GM12878 (cell line): Measurements from ENCODE around the gene F10. TPM values are rescaled to one million over a fixed set of nuclear protein-coding genes. Genes with fewer than 3 reads are reported as not detected.

Experiments
- BCL11A ChIP-seq: IDR thresholded peaks from 2 replicates; pipeline ENCODE4 v1.6.1; 2011; ENCODE audit warnings: low read depth, low read length
- CHD1 ChIP-seq: IDR thresholded peaks from 2 replicates; pipeline ENCODE4 v1.6.1; 2012; ENCODE audit warnings: low read depth, low read length, improper control_type of control experiment
- CHD2 ChIP-seq: IDR thresholded peaks from 2 replicates; pipeline ENCODE4 v1.6.1; 2011; ENCODE audit warnings: low read depth, low read length, improper control_type of control experiment, borderline replicate concordance
- CREB1 ChIP-seq: IDR thresholded peaks from 2 replicates; pipeline ENCODE4 v1.6.1; 2012; ENCODE audit warnings: low read depth, mild to moderate bottlenecking, inconsistent platforms
- DPF2 ChIP-seq: fragments of 450-650 bp; IDR thresholded peaks from 2 replicates; pipeline ENCODE4 v1.6.1; 2017; ENCODE audit warnings: mild to moderate bottlenecking
- EGR1 ChIP-seq, 2 experiments: IDR thresholded peaks; 1 replicate in 1 of 2; 2 replicates in 1 of 2; pipeline ENCODE4 v1.6.1; 2011 to 2012; ENCODE audit warnings: low read depth in 2 of 2, low read length in 2 of 2, borderline replicate concordance in 1 of 2, mild to moderate bottlenecking in 1 of 2, moderate library complexity in 1 of 2
- GATAD2B ChIP-seq: fragments of 450-650 bp; conservative IDR thresholded peaks from 2 replicates; pipeline ENCODE4 v1.6.1; 2017; ENCODE audit warnings: low read depth, mild to moderate bottlenecking, moderate library complexity
- HDAC2 ChIP-seq: fragments of 200-600 bp; sonication (generic); IDR thresholded peaks from 2 replicates; pipeline ENCODE4 v1.6.1; 2017
- HDGF ChIP-seq: fragments of 450-650 bp; IDR thresholded peaks from 2 replicates; pipeline ENCODE4 v1.6.1; 2016; ENCODE audit warnings: antibody characterized with exemption
- JUND ChIP-seq: IDR thresholded peaks from 2 replicates; pipeline ENCODE4 v1.6.1; 2012; ENCODE audit warnings: low read depth, mild to moderate bottlenecking, low read length, improper control_type of control experiment, moderate library complexity
- KDM1A ChIP-seq: fragments of 200-600 bp; sonication (generic); IDR thresholded peaks from 2 replicates; pipeline ENCODE4 v1.6.1; 2016; ENCODE audit warnings: borderline replicate concordance
- LARP7 ChIP-seq: fragments of 450-650 bp; IDR thresholded peaks from 2 replicates; pipeline ENCODE4 v1.6.1; 2017; ENCODE audit warnings: mild to moderate bottlenecking
- MEF2A ChIP-seq: IDR thresholded peaks from 2 replicates; pipeline ENCODE4 v1.6.1; 2011; ENCODE audit warnings: low read depth, mild to moderate bottlenecking, low read length, moderate library complexity; ENCODE audit not compliant: insufficient read depth
- MTA3 ChIP-seq: IDR thresholded peaks from 2 replicates; pipeline ENCODE4 v1.6.1; 2012; ENCODE audit warnings: low read length, inconsistent platforms, borderline replicate concordance
- NBN ChIP-seq: fragments of 450-650 bp; IDR thresholded peaks from 2 replicates; pipeline ENCODE4 v1.6.1; 2016
- NR2C1 ChIP-seq: fragments of 450-650 bp; IDR thresholded peaks from 2 replicates; pipeline ENCODE4 v1.6.1; 2017; ENCODE audit warnings: antibody characterized with exemption, mild to moderate bottlenecking, moderate library complexity
- WRNIP1 ChIP-seq: IDR thresholded peaks from 2 replicates; pipeline ENCODE4 v1.6.1; 2011; ENCODE audit warnings: low read depth, low read length, improper control_type of control experiment, borderline replicate concordance
- ZNF217 ChIP-seq: fragments of 450-650 bp; IDR thresholded peaks from 2 replicates; pipeline ENCODE4 v1.6.1; 2017; ENCODE audit warnings: antibody characterized with exemption, mild to moderate bottlenecking
- ZNF24 ChIP-seq: fragments of 450-650 bp; IDR thresholded peaks from 2 replicates; pipeline ENCODE4 v1.6.1; 2017; ENCODE audit warnings: antibody characterized with exemption, mild to moderate bottlenecking
- ZNF384 ChIP-seq: IDR thresholded peaks from 2 replicates; pipeline ENCODE4 v1.6.1; 2012; ENCODE audit warnings: low read depth, mild to moderate bottlenecking, low read length, improper control_type of control experiment, borderline replicate concordance
- ZNF622 ChIP-seq: fragments of 450-650 bp; IDR thresholded peaks from 2 replicates; pipeline ENCODE4 v1.6.1; 2017; ENCODE audit warnings: mild to moderate bottlenecking, inconsistent platforms
- polyA plus RNA-seq, 11 experiments: library from polyadenylated mRNA; depleted of rRNA in 4 of 11; unstranded in 6 of 11; stranded (reverse) in 5 of 11; fragments of >200 nt; fragmentation: Nextera tagmentation in 4 of 11; fragmentation: Illumina TruSeq in 1 of 11; extraction: Ambion mirVana in 4 of 11; extraction: Trizol in 1 of 11; gene quantifications; 1 replicate in 1 of 11; 2 replicates in 10 of 11; pipeline versions ENCODE4 v1.2.1 to v1.2.3, GENCODE V29; 2011 to 2016; ENCODE audit warnings: inconsistent platforms in 2 of 11, missing spikeins in 2 of 11, low read depth in 1 of 11
- total RNA-seq, 4 experiments: library from RNA; depleted of rRNA in 3 of 4; stranded (reverse); fragments of >200 nt in 3 of 4; fragmentation: Illumina TruSeq in 1 of 4; extraction: Trizol in 1 of 4; gene quantifications; 2 replicates each; pipeline versions ENCODE4 v1.2.1 to v1.2.3, GENCODE V29; 2013 to 2021
- TF ChIP-seq, protein P1 (sequence below): IDR thresholded peaks from 2 replicates; pipeline ENCODE4 v1.6.1; 2012; ENCODE audit warnings: mild to moderate bottlenecking, low read depth, low read length
- TF ChIP-seq, protein P2 (sequence below): fragments of 150-350 bp; IDR thresholded peaks from 2 replicates; pipeline ENCODE4 v1.6.1; 2016; ENCODE audit warnings: low read depth, low read length
- TF ChIP-seq, protein P3 (sequence below): fragments of 150-350 bp; IDR thresholded peaks from 2 replicates; pipeline ENCODE4 v1.6.1; 2014; ENCODE audit warnings: mild to moderate bottlenecking, low read depth, low read length

Gene F10
- total and polyA plus RNA-seq, 10 of the 15 experiments (the other 5 are each of a cell fraction or from before 2014, with no cell fraction given), result not detected

DNA sequence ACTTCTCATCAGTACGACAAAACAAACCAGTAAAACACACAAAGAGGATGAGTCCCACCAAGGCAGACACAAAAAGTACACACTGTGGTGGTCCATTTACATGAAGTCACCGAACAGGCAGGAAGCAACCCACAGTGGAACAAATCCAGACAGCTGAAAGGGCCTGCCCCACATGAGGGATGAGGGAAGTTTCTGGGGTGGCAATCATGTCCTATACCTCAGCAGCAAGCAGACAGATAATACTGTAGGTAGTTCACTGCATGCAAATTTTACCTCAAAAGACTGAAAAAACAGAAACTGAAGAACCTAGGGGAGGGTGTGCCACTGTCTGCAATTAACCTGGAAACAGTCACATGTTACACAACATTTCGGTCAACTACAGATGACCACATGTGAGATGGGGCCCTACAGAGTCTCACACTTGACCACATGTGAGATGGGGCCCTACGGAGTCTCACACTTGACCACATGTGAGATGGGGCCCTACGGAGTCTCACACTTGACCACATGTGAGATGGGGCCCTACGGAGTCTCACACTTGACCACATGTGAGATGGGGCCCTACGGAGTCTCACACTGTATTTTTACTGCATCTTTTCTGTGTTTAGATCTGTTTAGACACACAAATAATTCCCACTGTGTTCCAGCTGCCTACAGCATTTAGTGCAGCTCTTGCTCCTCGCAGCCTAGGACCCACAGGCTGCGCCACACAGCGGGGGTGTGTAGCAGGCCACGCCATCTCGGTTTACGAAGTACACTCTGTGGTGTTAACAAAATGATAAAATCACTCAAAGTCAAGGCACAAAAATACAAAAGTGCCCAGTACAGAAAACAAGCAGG lies 63.7 kb downstream of the F10 start (continued):
- TF ChIP-seq, protein P1, sequence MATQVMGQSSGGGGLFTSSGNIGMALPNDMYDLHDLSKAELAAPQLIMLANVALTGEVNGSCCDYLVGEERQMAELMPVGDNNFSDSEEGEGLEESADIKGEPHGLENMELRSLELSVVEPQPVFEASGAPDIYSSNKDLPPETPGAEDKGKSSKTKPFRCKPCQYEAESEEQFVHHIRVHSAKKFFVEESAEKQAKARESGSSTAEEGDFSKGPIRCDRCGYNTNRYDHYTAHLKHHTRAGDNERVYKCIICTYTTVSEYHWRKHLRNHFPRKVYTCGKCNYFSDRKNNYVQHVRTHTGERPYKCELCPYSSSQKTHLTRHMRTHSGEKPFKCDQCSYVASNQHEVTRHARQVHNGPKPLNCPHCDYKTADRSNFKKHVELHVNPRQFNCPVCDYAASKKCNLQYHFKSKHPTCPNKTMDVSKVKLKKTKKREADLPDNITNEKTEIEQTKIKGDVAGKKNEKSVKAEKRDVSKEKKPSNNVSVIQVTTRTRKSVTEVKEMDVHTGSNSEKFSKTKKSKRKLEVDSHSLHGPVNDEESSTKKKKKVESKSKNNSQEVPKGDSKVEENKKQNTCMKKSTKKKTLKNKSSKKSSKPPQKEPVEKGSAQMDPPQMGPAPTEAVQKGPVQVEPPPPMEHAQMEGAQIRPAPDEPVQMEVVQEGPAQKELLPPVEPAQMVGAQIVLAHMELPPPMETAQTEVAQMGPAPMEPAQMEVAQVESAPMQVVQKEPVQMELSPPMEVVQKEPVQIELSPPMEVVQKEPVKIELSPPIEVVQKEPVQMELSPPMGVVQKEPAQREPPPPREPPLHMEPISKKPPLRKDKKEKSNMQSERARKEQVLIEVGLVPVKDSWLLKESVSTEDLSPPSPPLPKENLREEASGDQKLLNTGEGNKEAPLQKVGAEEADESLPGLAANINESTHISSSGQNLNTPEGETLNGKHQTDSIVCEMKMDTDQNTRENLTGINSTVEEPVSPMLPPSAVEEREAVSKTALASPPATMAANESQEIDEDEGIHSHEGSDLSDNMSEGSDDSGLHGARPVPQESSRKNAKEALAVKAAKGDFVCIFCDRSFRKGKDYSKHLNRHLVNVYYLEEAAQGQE, result no peak
- no peak for TF ChIP-seq CHD1
- no peak for TF ChIP-seq JUND
- TF ChIP-seq MTA3, result no peak
- TF ChIP-seq EGR1 (IDR thresholded peaks at IDR 0.05; ENCODE audit: borderline replicate concordance in 1 of 2, low read depth in 2 of 2, low read length in 2 of 2), result no peak
- no peak for TF ChIP-seq WRNIP1
- TF ChIP-seq NR2C1, result no peak
- TF ChIP-seq KDM1A, result no peak
- no peak for TF ChIP-seq ZNF217
- TF ChIP-seq CREB1, result no peak
- no peak for TF ChIP-seq DPF2
- no peak for TF ChIP-seq ZNF24
- TF ChIP-seq LARP7, result no peak
- TF ChIP-seq MEF2A, result no peak
- peak; percentile 16; the same call in 1 of the 2 replicates for TF ChIP-seq ZNF384
- TF ChIP-seq, protein P2, sequence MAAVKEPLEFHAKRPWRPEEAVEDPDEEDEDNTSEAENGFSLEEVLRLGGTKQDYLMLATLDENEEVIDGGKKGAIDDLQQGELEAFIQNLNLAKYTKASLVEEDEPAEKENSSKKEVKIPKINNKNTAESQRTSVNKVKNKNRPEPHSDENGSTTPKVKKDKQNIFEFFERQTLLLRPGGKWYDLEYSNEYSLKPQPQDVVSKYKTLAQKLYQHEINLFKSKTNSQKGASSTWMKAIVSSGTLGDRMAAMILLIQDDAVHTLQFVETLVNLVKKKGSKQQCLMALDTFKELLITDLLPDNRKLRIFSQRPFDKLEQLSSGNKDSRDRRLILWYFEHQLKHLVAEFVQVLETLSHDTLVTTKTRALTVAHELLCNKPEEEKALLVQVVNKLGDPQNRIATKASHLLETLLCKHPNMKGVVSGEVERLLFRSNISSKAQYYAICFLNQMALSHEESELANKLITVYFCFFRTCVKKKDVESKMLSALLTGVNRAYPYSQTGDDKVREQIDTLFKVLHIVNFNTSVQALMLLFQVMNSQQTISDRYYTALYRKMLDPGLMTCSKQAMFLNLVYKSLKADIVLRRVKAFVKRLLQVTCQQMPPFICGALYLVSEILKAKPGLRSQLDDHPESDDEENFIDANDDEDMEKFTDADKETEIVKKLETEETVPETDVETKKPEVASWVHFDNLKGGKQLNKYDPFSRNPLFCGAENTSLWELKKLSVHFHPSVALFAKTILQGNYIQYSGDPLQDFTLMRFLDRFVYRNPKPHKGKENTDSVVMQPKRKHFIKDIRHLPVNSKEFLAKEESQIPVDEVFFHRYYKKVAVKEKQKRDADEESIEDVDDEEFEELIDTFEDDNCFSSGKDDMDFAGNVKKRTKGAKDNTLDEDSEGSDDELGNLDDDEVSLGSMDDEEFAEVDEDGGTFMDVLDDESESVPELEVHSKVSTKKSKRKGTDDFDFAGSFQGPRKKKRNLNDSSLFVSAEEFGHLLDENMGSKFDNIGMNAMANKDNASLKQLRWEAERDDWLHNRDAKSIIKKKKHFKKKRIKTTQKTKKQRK, result no peak
- TF ChIP-seq HDGF, result 0 out of 2 replicates have a peak, but pooled peaks have one; percentile 53
- no peak for TF ChIP-seq GATAD2B
- peak; percentile 43; the same call in 1 of the 2 replicates for TF ChIP-seq CHD2
- TF ChIP-seq ZNF622, result no peak
- no peak for TF ChIP-seq HDAC2
- 0 out of 2 replicates have a peak, but pooled peaks have one; percentile 52 for TF ChIP-seq NBN
- TF ChIP-seq, protein P3, sequence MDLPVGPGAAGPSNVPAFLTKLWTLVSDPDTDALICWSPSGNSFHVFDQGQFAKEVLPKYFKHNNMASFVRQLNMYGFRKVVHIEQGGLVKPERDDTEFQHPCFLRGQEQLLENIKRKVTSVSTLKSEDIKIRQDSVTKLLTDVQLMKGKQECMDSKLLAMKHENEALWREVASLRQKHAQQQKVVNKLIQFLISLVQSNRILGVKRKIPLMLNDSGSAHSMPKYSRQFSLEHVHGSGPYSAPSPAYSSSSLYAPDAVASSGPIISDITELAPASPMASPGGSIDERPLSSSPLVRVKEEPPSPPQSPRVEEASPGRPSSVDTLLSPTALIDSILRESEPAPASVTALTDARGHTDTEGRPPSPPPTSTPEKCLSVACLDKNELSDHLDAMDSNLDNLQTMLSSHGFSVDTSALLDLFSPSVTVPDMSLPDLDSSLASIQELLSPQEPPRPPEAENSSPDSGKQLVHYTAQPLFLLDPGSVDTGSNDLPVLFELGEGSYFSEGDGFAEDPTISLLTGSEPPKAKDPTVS, result no peak
- peak; percentile 27; the same call in 1 of the 2 replicates for TF ChIP-seq BCL11A
